HepG2 (cell line): Measurements from ENCODE around the gene SDF2. TPM values are rescaled to one million over a fixed set of nuclear protein-coding genes. Genes with fewer than 3 reads are reported as not detected.

ENCODE experiments used
- ATAC-seq: fragments of 200-7000 bp; cut with Tn5 transposase; 3 replicates; pipeline ENCODE4 v1.9.1; 2020; ENCODE audit warnings: mild to moderate bottlenecking, moderate library complexity
- BruUV-seq: library from RNA; stranded (reverse); fragments of 400-500 nt; replicated peaks from 2 replicates; lab custom pipeline; 2021; lab: Mats Ljungman, UMichigan
- CTCF ChIA-PET: fragments of 300-600 bp; formaldehyde crosslinking; extraction: SDS; loops from one replicate; lab custom pipeline; 2021; ENCODE audit warnings: low total read pairs, inconsistent platforms, low intra/inter-chr PET ratio; lab: Yijun Ruan, JAX
- POLR2A ChIA-PET: fragments of 350-600 bp; sonication (Branson Sonifier 250); formaldehyde crosslinking; loops from one replicate; lab custom pipeline; 2020; ENCODE audit warnings: antibody characterized with exemption, inconsistent platforms; lab: Yijun Ruan, JAX
- DNase-seq: peaks from one replicate; pipeline ENCODE4 v3.0.0-alpha.2; 2015; ENCODE audit warnings: low spot score
- FAIRE-seq: peaks from 3 replicates; lab custom pipeline; 2011; peaks lifted over from hg19 to GRCh38; lab: Jason Lieb, UNC
- H2AFZ ChIP-seq: one replicate; pipeline ENCODE4 v1.6.1; 2011; ENCODE audit warnings: low read length, inconsistent platforms
- H3K27ac ChIP-seq: fragments of 300-600 bp; 3 replicates; pipeline ENCODE4 v1.8.0; 2011; ENCODE audit warnings: mixed run types, mild to moderate bottlenecking, mixed read lengths, low read length, inconsistent platforms; ENCODE audit not compliant: insufficient read depth; ENCODE audit errors: extremely low read length
- H3K27me3 ChIP-seq, 2 experiments: fragments of 200-600 bp in 1 of 2; 2 replicates in 1 of 2; 3 replicates in 1 of 2; pipeline versions ENCODE4 v1.6.0 to v1.8.0; 2011; ENCODE audit warnings: low read length in 2 of 2, mild to moderate bottlenecking in 2 of 2, moderate library complexity in 2 of 2, inconsistent platforms in 1 of 2; ENCODE audit not compliant: insufficient read depth in 2 of 2, control insufficient read depth in 1 of 2
- H3K36me3 ChIP-seq, 2 experiments: fragments of 200-600 bp in 1 of 2; replicated peaks in 1 of 2; 2 replicates in 1 of 2; 3 replicates in 1 of 2; pipeline versions ENCODE4 v1.5.1 to v1.8.0; 2011; ENCODE audit warnings: low read length in 2 of 2, inconsistent platforms in 1 of 2; ENCODE audit not compliant: insufficient read depth in 2 of 2, control insufficient read depth in 1 of 2
- H3K4me1 ChIP-seq: 2 replicates; pipeline ENCODE4 v1.5.1; 2012; ENCODE audit warnings: low read length, inconsistent platforms; ENCODE audit not compliant: insufficient read depth
- H3K4me2 ChIP-seq: 2 replicates; pipeline ENCODE4 v1.6.0; 2011; ENCODE audit warnings: low read depth, low read length, inconsistent platforms
- H3K4me3 ChIP-seq, 3 experiments: fragments of 200-600 bp in 1 of 3; sonication (generic), shearing (Covaris generic) in 1 of 3; replicated peaks in 1 of 3; 2 replicates each; pipeline ENCODE4 v1.5.1; 2011 to 2016; ENCODE audit warnings: low read length in 3 of 3, inconsistent platforms in 2 of 3, low read depth in 2 of 3, mild to moderate bottlenecking in 2 of 3, control low read depth in 1 of 3, mixed read lengths in 1 of 3; ENCODE audit not compliant: insufficient read depth in 1 of 3
- H3K79me2 ChIP-seq: one replicate; pipeline ENCODE4 v1.6.1; 2011; ENCODE audit warnings: low read length, inconsistent platforms; ENCODE audit not compliant: insufficient read depth
- H3K9ac ChIP-seq: 2 replicates; pipeline ENCODE4 v1.6.0; 2011; ENCODE audit warnings: mild to moderate bottlenecking, low read depth, low read length, inconsistent platforms; ENCODE audit not compliant: insufficient read depth
- H3K9me3 ChIP-seq: 2 replicates; pipeline ENCODE4 v1.5.1; 2012; ENCODE audit warnings: mild to moderate bottlenecking, low read length
- H4K20me1 ChIP-seq: 2 replicates; pipeline ENCODE4 v1.6.0; 2011; ENCODE audit warnings: inconsistent platforms, mild to moderate bottlenecking, low read length, moderate library complexity; ENCODE audit not compliant: insufficient read depth
- EHMT2 ChIP-seq: fragments of 200-600 bp; sonication (generic); IDR thresholded peaks from 2 replicates; pipeline ENCODE4 v1.7.0; 2017; ENCODE audit warnings: antibody characterized with exemption, low read depth, low read length, borderline replicate concordance
- GTF2F1 ChIP-seq: fragments of 150-350 bp; IDR thresholded peaks from 2 replicates; pipeline ENCODE4 v1.6.1; 2014; ENCODE audit warnings: low read length
- PHF21A ChIP-seq: sonication (generic); formaldehyde crosslinking; IDR thresholded peaks from 2 replicates; pipeline ENCODE4 v1.5.0; 2020; ENCODE audit warnings: mild to moderate bottlenecking, missing genetic modification reagents
- RELA ChIP-seq: sonication (generic); formaldehyde crosslinking; IDR thresholded peaks from 2 replicates; pipeline ENCODE4 v1.4.0; 2020; ENCODE audit warnings: missing genetic modification reagents
- TFE3 ChIP-seq: IDR thresholded peaks from 2 replicates; pipeline ENCODE4 v1.6.1; 2016
- ZNF777 ChIP-seq: sonication (generic); formaldehyde crosslinking; IDR thresholded peaks from 2 replicates; pipeline ENCODE4 v1.4.0; 2020; ENCODE audit warnings: missing genetic modification reagents
- ZNF790 ChIP-seq: sonication (generic); formaldehyde crosslinking; IDR thresholded peaks from 2 replicates; pipeline ENCODE4 v1.8.0; 2022; ENCODE audit warnings: missing genetic modification reagents, mild to moderate bottlenecking, borderline replicate concordance
- WGBS: methylation state at CpG from one replicate; pipeline ENCODE4 v1.1.6; 2017; ENCODE audit warnings: low lambda C conversion rate; 5-methylcytosine and 5-hydroxymethylcytosine counted together
- in situ Hi-C: cut with HindIII; loops from 2 replicates; pipeline ENCODE4 v1.10.0; 2017; ENCODE audit warnings: low pct_unique_long_range_greater_than_20kb; ENCODE audit not compliant: extremely low pct_ligation_motif_present
- intact Hi-C: fragments of 100-400 bp; cut with micrococcal nuclease; formaldehyde crosslinking; loops from one replicate; pipeline ENCODE4 v1.10.0; 2022; ENCODE audit not compliant: unreplicated experiment
- polyA plus RNA-seq, 8 experiments: library from polyadenylated mRNA; depleted of rRNA in 3 of 8; stranded (reverse) in 7 of 8; unstranded in 1 of 8; fragments of >200 nt; fragmentation: Illumina TruSeq in 4 of 8; extraction: Trizol in 4 of 8; gene quantifications; 2 replicates each; pipeline versions ENCODE4 v1.2.1 to v1.2.3, GENCODE V29; 2011 to 2016; ENCODE audit warnings: low read depth in 4 of 8, missing spikeins in 1 of 8, mixed read lengths in 1 of 8; ENCODE audit not compliant: insufficient read depth in 1 of 8
- total RNA-seq, 5 experiments: library from RNA; depleted of rRNA; stranded (reverse); fragments of >200 nt; fragmentation: Illumina TruSeq; extraction: Trizol; gene quantifications; 2 replicates each; pipeline ENCODE4 v1.2.3, GENCODE V29; 2016; ENCODE audit warnings: low read depth in 1 of 5

Gene SDF2
- total and polyA plus RNA-seq, 2 of the 13 experiments (the other 11 are each of a cell fraction or from before 2014, with no cell fraction given) = 58.2 to 58.4 TPM

GRCh38 chr17:28613931-28614381, 47.8 kb downstream of the SDF2 start, which contains the start of gene RSKR:
Gene RSKR (minus strand): TSS chr17:28614185. CDS start chr17:28614161, 24 bp downstream.
- TF ChIP-seq GTF2F1 (no peak), ZNF777 (CRISPR knock-in tag) (no peak), PHF21A (no peak), RELA (CRISPR knock-in tag) (no peak), TFE3 (CRISPR knock-in tag) (no peak), ZNF790 (CRISPR knock-in tag) (no peak), EHMT2 (no peak)
- H3K4me3 ChIP-seq = no peak within 1 kb of the TSS
- no TSS peak for BruUV-seq
- H3K9ac ChIP-seq = no peak within 1 kb of the TSS
- ChIA-PET CTCF (interaction anchor here (0.8 to 1.3 kb wide), 3 partner anchors 66 to 120 kb away, joined by 4 to 5 read pairs (median 5); no protein-coding TSS in a partner anchor), POLR2A (no interaction called here)
- H3K36me3 ChIP-seq = peaks cover 34 to 52% of the 10 kb centered on the region in 2 experiments
- no peaks in the 10 kb centered on the region for H3K9me3 ChIP-seq
- no peaks in the 10 kb centered on the region for H4K20me1 ChIP-seq
- no peaks in the 10 kb centered on the region for H3K4me1 ChIP-seq
- 92% methylated on average over 4 of the region's 5 CpGs for WGBS
- in situ Hi-C loops = loop anchor here (5.0 kb wide), 1 partner anchor 122 kb away; no protein-coding TSS in a partner anchor
- H2AFZ ChIP-seq = no peak within 1 kb of the TSS
- H3K79me2 ChIP-seq = no peaks in the 10 kb centered on the region
- no peak within 1 kb of the TSS for H3K4me2 ChIP-seq
- H3K27ac ChIP-seq = no peak within 1 kb of the TSS
- intact Hi-C loops = loop anchor here (1.0 to 2.0 kb wide), 2 partner anchors 65 to 120 kb away; no protein-coding TSS in a partner anchor
- H3K27me3 ChIP-seq = no peaks in the 10 kb centered on the region
- DNase-seq (no peak), ATAC-seq (peak; percentile 28; the same call in 2 of the 3 replicates), FAIRE-seq (no peak)
